Fibroblast of pulmonary artery (primary cell): ENCODE results near the gene TMX4.

Experiments used
- DNase-seq: peaks from one replicate; pipeline ENCODE4 v3.0.0-alpha.2; 2010; ENCODE audit warnings: low read depth
- H3K4me3 ChIP-seq: replicated peaks from 2 replicates; pipeline ENCODE4 v1.5.1; 2011; ENCODE audit warnings: low read depth, mild to moderate bottlenecking, control low read depth, low read length, moderate library complexity
- CTCF ChIP-seq: IDR thresholded peaks from 2 replicates; pipeline ENCODE4 v1.5.1; 2011; ENCODE audit warnings: mild to moderate bottlenecking, control low read depth, low read length, inconsistent platforms; ENCODE audit errors: missing control alignments

The TMX4 gene

GRCh38 chr20:7935027-7935551 lies 84.5 kb downstream of the TMX4 start:
- no peak for TF ChIP-seq CTCF
- DNase-seq: no peak
- H3K4me3 ChIP-seq: no peak overlapping the region

- no peak for TF ChIP-seq CTCF
- H3K4me3 ChIP-seq: no peak overlapping the region
- DNase-seq: no peak
These were observed 86.2 kb downstream of the TMX4 start for GRCh38 chr20:7933346-7933745.

GRCh38 chr20:7930343-7930742 lies 89.2 kb downstream of the TMX4 start:
- TF ChIP-seq CTCF: no peak
- H3K4me3 ChIP-seq: no peak overlapping the region
- no peak for DNase-seq
